ENCODE measurements around the gene PEAR1. TPM values are rescaled to one million over a fixed set of nuclear protein-coding genes. Genes with fewer than 3 reads are reported as not detected.

Gene PEAR1
- total and polyA plus RNA-seq, 2 of the 8 experiments (the other 6 are each of a cell fraction or from before 2014, with no cell fraction given) = 0.63 to 0.71 TPM

DNA sequence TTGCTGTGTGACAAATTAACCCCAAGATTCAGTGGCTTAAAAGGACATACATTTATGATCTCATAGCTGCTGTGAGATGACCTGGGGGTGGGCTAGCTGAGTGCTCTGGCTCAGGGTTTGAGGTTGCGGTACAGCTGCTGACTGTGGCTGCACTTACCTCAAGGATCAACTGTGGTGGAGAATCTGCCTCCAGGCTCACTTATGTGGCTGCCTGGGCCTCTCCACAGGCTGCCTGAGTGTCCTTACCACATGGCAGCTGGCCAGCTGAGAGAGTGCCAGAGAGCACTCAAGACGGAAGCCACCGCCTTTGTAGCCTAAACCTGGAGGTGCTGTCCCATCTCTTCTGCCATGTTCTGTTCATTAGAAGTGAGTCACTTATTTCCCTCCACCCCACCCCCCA, 32.7 kb downstream of the PEAR1 start (continued):
- TF ChIP-seq HDAC2 (IDR thresholded peaks at IDR 0.05; ENCODE audit: borderline replicate concordance in 1 of 2, low read depth in 2 of 2, low read length in 2 of 2) (no peak), CTBP2 (IDR thresholded peaks at IDR 0.05; ENCODE audit: borderline replicate concordance, insufficient read depth, insufficient read length, low read length) (no peak), POLR2AphosphoS5 (IDR thresholded peaks at IDR 0.05; ENCODE audit: low read depth, low read length) (no peak), FOSL1 (IDR thresholded peaks at IDR 0.05; ENCODE audit: insufficient read depth, low read depth, low read length) (no peak)
- TF ChIP-seq, protein P1, sequence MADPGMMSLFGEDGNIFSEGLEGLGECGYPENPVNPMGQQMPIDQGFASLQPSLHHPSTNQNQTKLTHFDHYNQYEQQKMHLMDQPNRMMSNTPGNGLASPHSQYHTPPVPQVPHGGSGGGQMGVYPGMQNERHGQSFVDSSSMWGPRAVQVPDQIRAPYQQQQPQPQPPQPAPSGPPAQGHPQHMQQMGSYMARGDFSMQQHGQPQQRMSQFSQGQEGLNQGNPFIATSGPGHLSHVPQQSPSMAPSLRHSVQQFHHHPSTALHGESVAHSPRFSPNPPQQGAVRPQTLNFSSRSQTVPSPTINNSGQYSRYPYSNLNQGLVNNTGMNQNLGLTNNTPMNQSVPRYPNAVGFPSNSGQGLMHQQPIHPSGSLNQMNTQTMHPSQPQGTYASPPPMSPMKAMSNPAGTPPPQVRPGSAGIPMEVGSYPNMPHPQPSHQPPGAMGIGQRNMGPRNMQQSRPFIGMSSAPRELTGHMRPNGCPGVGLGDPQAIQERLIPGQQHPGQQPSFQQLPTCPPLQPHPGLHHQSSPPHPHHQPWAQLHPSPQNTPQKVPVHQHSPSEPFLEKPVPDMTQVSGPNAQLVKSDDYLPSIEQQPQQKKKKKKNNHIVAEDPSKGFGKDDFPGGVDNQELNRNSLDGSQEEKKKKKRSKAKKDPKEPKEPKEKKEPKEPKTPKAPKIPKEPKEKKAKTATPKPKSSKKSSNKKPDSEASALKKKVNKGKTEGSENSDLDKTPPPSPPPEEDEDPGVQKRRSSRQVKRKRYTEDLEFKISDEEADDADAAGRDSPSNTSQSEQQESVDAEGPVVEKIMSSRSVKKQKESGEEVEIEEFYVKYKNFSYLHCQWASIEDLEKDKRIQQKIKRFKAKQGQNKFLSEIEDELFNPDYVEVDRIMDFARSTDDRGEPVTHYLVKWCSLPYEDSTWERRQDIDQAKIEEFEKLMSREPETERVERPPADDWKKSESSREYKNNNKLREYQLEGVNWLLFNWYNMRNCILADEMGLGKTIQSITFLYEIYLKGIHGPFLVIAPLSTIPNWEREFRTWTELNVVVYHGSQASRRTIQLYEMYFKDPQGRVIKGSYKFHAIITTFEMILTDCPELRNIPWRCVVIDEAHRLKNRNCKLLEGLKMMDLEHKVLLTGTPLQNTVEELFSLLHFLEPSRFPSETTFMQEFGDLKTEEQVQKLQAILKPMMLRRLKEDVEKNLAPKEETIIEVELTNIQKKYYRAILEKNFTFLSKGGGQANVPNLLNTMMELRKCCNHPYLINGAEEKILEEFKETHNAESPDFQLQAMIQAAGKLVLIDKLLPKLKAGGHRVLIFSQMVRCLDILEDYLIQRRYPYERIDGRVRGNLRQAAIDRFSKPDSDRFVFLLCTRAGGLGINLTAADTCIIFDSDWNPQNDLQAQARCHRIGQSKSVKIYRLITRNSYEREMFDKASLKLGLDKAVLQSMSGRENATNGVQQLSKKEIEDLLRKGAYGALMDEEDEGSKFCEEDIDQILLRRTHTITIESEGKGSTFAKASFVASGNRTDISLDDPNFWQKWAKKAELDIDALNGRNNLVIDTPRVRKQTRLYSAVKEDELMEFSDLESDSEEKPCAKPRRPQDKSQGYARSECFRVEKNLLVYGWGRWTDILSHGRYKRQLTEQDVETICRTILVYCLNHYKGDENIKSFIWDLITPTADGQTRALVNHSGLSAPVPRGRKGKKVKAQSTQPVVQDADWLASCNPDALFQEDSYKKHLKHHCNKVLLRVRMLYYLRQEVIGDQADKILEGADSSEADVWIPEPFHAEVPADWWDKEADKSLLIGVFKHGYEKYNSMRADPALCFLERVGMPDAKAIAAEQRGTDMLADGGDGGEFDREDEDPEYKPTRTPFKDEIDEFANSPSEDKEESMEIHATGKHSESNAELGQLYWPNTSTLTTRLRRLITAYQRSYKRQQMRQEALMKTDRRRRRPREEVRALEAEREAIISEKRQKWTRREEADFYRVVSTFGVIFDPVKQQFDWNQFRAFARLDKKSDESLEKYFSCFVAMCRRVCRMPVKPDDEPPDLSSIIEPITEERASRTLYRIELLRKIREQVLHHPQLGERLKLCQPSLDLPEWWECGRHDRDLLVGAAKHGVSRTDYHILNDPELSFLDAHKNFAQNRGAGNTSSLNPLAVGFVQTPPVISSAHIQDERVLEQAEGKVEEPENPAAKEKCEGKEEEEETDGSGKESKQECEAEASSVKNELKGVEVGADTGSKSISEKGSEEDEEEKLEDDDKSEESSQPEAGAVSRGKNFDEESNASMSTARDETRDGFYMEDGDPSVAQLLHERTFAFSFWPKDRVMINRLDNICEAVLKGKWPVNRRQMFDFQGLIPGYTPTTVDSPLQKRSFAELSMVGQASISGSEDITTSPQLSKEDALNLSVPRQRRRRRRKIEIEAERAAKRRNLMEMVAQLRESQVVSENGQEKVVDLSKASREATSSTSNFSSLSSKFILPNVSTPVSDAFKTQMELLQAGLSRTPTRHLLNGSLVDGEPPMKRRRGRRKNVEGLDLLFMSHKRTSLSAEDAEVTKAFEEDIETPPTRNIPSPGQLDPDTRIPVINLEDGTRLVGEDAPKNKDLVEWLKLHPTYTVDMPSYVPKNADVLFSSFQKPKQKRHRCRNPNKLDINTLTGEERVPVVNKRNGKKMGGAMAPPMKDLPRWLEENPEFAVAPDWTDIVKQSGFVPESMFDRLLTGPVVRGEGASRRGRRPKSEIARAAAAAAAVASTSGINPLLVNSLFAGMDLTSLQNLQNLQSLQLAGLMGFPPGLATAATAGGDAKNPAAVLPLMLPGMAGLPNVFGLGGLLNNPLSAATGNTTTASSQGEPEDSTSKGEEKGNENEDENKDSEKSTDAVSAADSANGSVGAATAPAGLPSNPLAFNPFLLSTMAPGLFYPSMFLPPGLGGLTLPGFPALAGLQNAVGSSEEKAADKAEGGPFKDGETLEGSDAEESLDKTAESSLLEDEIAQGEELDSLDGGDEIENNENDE (IDR thresholded peaks at IDR 0.05; ENCODE audit: insufficient replicate concordance, low read length) = no peak
- TF ChIP-seq, protein P2, sequence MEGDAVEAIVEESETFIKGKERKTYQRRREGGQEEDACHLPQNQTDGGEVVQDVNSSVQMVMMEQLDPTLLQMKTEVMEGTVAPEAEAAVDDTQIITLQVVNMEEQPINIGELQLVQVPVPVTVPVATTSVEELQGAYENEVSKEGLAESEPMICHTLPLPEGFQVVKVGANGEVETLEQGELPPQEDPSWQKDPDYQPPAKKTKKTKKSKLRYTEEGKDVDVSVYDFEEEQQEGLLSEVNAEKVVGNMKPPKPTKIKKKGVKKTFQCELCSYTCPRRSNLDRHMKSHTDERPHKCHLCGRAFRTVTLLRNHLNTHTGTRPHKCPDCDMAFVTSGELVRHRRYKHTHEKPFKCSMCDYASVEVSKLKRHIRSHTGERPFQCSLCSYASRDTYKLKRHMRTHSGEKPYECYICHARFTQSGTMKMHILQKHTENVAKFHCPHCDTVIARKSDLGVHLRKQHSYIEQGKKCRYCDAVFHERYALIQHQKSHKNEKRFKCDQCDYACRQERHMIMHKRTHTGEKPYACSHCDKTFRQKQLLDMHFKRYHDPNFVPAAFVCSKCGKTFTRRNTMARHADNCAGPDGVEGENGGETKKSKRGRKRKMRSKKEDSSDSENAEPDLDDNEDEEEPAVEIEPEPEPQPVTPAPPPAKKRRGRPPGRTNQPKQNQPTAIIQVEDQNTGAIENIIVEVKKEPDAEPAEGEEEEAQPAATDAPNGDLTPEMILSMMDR (IDR thresholded peaks at IDR 0.05; ENCODE audit: control extremely low read depth in 1 of 3, insufficient read depth in 1 of 3, low read depth in 1 of 3, low read length in 3 of 3) = no peak
